Measurements from ENCODE around the gene STK17A.

Gene STK17A

GRCh38 chr7:43582503-43583423, at the start of gene STK17A:
Gene STK17A (plus strand): TSS chr7:43583108. CDS start chr7:43583244, 136 bp downstream.
- DNase-seq: peak; percentile 91 to 94

DNA sequence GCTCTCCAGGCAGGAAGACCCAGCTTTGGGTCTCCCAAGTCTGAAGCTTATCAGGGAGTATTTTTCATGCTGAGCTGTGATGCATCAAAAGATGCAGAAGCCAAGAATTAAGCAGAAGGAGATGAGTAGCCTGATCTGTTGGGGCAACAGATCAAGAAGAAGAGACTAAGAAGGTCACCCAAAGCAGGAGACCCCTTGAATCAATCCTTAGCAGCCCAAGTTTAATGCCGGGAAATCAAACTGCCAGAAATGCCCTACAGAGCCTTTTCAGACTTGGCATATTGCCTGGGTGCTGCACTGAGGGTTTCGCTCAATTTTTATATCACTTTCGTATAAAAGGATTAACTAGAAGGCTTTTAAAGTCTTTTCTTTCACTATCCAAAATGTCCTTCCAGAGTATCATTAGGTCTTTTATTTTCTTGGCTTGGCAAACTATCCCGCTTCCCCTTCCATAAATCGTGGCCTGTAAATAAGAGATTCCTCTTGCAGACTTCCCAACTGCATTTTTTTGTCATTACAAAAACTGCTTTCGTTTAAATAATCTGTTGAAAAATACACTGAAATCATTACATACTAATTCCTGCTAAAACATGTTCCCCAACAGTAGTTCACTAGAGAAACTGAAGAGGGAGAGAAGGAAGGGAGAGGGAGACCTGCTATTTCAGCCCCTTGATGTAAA, 49.0 kb upstream of the STK17A start:
- no peak for DNase-seq

DNA sequence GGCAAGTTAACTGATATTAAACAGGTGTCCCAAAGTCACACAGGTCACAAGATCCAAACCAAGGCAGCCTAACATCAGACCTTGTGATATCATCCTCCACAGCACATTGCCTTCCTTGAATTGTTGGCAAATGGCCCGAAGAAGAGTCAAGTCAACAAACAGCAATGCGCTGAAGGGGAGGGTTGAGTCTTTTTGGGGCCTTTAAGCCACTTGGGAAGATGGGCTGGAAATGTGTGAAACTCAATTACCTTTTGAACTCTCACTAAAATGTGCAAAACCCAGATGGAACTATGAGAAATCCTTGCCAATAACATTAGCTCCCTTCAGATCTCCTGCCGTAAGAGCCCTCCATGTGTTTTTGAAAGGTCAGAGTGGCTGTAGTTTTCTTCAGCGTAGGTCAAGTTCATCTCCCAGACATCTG, 47.9 kb upstream of the STK17A start:
- DNase-seq: no peak

GRCh38 chr7:43535810-43536585, 46.9 kb upstream of the STK17A start:
- DNase-seq: no peak

DNA sequence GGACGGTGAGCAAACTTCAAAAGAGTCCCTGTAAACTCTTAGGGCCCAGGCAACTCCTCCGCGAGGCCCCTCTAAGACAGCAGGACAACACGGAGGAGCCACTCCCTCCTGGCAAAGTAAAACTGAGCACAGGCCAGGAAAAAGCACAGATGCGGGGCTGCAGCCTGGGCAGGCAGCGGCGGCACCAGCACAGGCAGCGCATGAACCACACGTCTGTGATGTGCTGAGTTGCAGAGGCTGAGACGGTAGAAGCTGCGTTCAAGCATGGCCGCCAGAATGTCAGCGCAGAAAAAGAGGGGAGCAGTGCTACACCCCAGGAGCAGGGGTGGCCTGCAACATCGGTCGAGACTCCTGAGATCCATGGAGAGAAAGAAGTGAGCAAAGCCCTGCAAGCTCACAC, 46.1 kb upstream of the STK17A start:
- no peak for DNase-seq

GRCh38 chr7:43537765-43538403, 45.0 kb upstream of the STK17A start:
- DNase-seq: no peak

GRCh38 chr7:43538404-43538771, 44.5 kb upstream of the STK17A start:
- no peak for DNase-seq

DNA sequence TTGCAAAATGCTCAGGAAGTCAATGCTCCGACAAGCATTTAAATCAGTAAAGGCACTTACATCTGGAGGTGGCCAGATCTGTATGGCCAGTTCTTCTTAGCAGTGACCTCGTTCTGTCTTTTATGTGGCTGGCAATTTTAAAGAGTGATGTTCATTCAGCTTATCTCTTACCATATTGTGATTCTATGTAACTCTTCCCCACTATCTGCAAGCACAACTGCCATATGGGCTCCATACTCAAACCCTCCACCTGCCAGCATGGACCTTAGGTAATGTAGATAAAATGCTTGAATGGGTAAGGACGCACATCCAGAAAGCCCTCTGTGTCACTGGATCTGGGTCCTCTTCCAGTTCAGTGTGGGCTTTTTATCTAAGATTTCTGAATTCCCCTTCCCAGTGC, 42.4 kb upstream of the STK17A start:
- DNase-seq: no peak

GRCh38 chr7:43542716-43543115, 40.2 kb upstream of the STK17A start:
- DNase-seq: no peak

GRCh38 chr7:43546231-43546630, 36.7 kb upstream of the STK17A start:
- DNase-seq: no peak

- DNase-seq: no peak
Observed at GRCh38 chr7:43550427-43550826, 32.5 kb upstream of the STK17A start.

GRCh38 chr7:43552122-43552521, 30.8 kb upstream of the STK17A start:
- DNase-seq: no peak

DNA sequence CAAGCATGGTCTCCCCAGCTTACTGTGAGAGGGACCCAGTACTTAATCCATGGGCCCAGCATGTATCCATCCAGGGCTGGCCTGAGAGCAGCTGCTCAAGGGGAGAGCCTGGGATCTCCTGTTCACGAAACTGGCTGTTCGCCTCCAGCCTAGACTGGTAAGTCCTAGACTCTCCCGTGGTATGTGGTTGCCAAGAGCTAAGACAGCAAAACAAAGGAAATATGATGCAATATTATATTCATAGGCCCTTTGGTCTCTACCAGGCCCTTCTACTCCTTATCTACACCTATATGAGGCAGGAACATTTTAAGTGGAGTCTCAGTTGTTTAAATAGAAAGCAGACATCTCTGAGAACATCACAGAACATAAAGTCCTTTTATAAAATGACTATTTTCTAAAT, 28.9 kb upstream of the STK17A start:
- DNase-seq: no peak

- no peak for DNase-seq
Observed at GRCh38 chr7:43554423-43554822, 28.5 kb upstream of the STK17A start.

- no peak for DNase-seq
Observed at GRCh38 chr7:43557831-43558495, 24.9 kb upstream of the STK17A start.

- DNase-seq: no peak
Observed at GRCh38 chr7:43559171-43559945, 23.6 kb upstream of the STK17A start.

GRCh38 chr7:43559946-43560335, 23.0 kb upstream of the STK17A start:
- DNase-seq: no peak

- DNase-seq: no peak
Observed at GRCh38 chr7:43560742-43561330, 22.1 kb upstream of the STK17A start.

DNA sequence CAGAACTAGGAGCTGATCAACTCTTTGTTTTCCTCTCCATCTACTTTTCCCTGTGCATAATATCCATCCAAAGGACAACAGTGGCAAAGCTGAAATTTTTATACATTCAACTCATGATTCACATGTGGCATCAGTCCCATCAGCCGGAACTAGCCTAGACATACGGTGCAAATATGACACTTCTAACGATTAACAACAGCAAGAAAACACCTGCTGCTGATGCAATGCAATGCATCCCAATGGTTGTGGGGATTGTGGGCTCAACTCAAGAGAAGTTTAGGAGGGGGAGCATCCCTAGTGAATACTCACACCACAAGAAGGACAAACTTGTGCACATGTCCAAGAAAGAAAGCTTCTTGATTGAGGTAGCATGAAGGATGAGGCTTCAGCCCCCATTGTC, 20.5 kb upstream of the STK17A start:
- no peak for DNase-seq

GRCh38 chr7:43565786-43566185, 17.1 kb upstream of the STK17A start:
- no peak for DNase-seq

- peak; percentile 34 to 56 for DNase-seq
Observed at GRCh38 chr7:43568529-43568928, 14.4 kb upstream of the STK17A start.

Data from NCI-H2081 (cell line).